Measurements from ENCODE around the gene TUFT1.

Gene TUFT1

GRCh38 chr1:151540021-151540981, at the start of gene TUFT1:
Gene TUFT1 (plus strand): TSS chr1:151540309. CDS start chr1:151540367, 58 bp downstream.
- peak; percentile 89 for DNase-seq

GRCh38 chr1:151491641-151492040, 48.5 kb upstream of the TUFT1 start:
- DNase-seq, result no peak

- no peak for DNase-seq
Measured at GRCh38 chr1:151492120-151492519, 48.0 kb upstream of the TUFT1 start.

GRCh38 chr1:151493042-151493441, 47.1 kb upstream of the TUFT1 start:
- DNase-seq, result no peak

- DNase-seq, result no peak
Measured at GRCh38 chr1:151494741-151495281, 45.3 kb upstream of the TUFT1 start.

GRCh38 chr1:151495316-151495715, 44.8 kb upstream of the TUFT1 start:
- no peak for DNase-seq

GRCh38 chr1:151499365-151499764, 40.7 kb upstream of the TUFT1 start:
- DNase-seq, result no peak

- DNase-seq, result no peak
Measured at GRCh38 chr1:151499930-151500329, 40.2 kb upstream of the TUFT1 start.

GRCh38 chr1:151501474-151501873, 38.6 kb upstream of the TUFT1 start:
- no peak for DNase-seq

- DNase-seq, result no peak
Measured at GRCh38 chr1:151502035-151502700, 37.9 kb upstream of the TUFT1 start.

- DNase-seq, result no peak
Measured at GRCh38 chr1:151502859-151503780, 37.0 kb upstream of the TUFT1 start.

- no peak for DNase-seq
Measured at GRCh38 chr1:151504252-151504651, 35.9 kb upstream of the TUFT1 start.

GRCh38 chr1:151504759-151505158, 35.4 kb upstream of the TUFT1 start:
- no peak for DNase-seq

GRCh38 chr1:151508833-151509232, 31.3 kb upstream of the TUFT1 start:
- DNase-seq, result no peak

- DNase-seq, result no peak
Measured at GRCh38 chr1:151509350-151510019, 30.6 kb upstream of the TUFT1 start.

GRCh38 chr1:151510020-151510405, 30.1 kb upstream of the TUFT1 start:
- DNase-seq, result no peak

- no peak for DNase-seq
Measured at GRCh38 chr1:151510614-151510956, 29.5 kb upstream of the TUFT1 start.

- DNase-seq, result peak; percentile 82
Measured at GRCh38 chr1:151510957-151511635, 29.0 kb upstream of the TUFT1 start, which contains the start of gene CGN. Gene CGN (plus strand): TSS chr1:151511387. CDS start chr1:151518520, 7,133 bp downstream.

- no peak for DNase-seq
Measured at GRCh38 chr1:151511636-151512215, 28.4 kb upstream of the TUFT1 start.

GRCh38 chr1:151512326-151512725, 27.8 kb upstream of the TUFT1 start:
- DNase-seq, result no peak
